GM23338 (cell line): ENCODE data around the gene P2RX7. TPM values are rescaled to one million over a fixed set of nuclear protein-coding genes. Genes with fewer than 3 reads are reported as not detected.

Source experiments
- ATAC-seq: fragments of 200-7000 bp; cut with Tn5 transposase; 3 replicates; pipeline ENCODE4 v1.9.1; 2020
- DNase-seq: peaks from one replicate; pipeline ENCODE4 v3.0.0-alpha.2; 2015; ENCODE audit warnings: low spot score
- H2AFZ ChIP-seq: fragments of 200-600 bp; sonication (generic); 2 replicates; pipeline ENCODE4 v1.8.0; 2016; ENCODE audit warnings: antibody characterized with exemption, mild to moderate bottlenecking, moderate library complexity
- H3F3A ChIP-seq: fragments of 200-600 bp; sonication (generic); replicated peaks from 2 replicates; pipeline ENCODE4 v1.8.0; 2017; ENCODE audit warnings: antibody characterized with exemption, mixed run types, low read depth
- H3K27ac ChIP-seq: fragments of 200-600 bp; sonication (generic); 2 replicates; pipeline ENCODE4 v1.6.1; 2016; ENCODE audit warnings: low read depth
- H3K27me3 ChIP-seq: fragments of 200-600 bp; sonication (generic); 2 replicates; pipeline ENCODE4 v1.8.0; 2016; ENCODE audit warnings: mild to moderate bottlenecking, mixed run types, moderate library complexity; ENCODE audit not compliant: insufficient read depth
- H3K36me3 ChIP-seq: fragments of 200-600 bp; sonication (generic); 2 replicates; pipeline ENCODE4 v1.8.0; 2016; ENCODE audit warnings: mild to moderate bottlenecking; ENCODE audit not compliant: insufficient read depth
- H3K4me1 ChIP-seq: fragments of 200-600 bp; sonication (generic); 2 replicates; pipeline ENCODE4 v1.8.0; 2016; ENCODE audit warnings: mild to moderate bottlenecking, moderate library complexity; ENCODE audit not compliant: insufficient read depth
- H3K4me2 ChIP-seq: fragments of 200-600 bp; sonication (generic); 2 replicates; pipeline ENCODE4 v1.7.1; 2017; ENCODE audit warnings: mixed run types
- H3K4me3 ChIP-seq: fragments of 200-600 bp; sonication (generic); 2 replicates; pipeline ENCODE4 v1.6.1; 2016; ENCODE audit warnings: mixed run types
- H3K79me2 ChIP-seq: fragments of 200-600 bp; sonication (generic); replicated peaks from 2 replicates; pipeline ENCODE4 v1.8.0; 2017; ENCODE audit warnings: mild to moderate bottlenecking; ENCODE audit not compliant: insufficient read depth
- H3K9me2 ChIP-seq: fragments of 200-600 bp; sonication (generic); 2 replicates; pipeline ENCODE4 v1.8.0; 2017; ENCODE audit not compliant: insufficient read depth
- H4K20me1 ChIP-seq: fragments of 200-600 bp; sonication (generic); replicated peaks from 2 replicates; pipeline ENCODE4 v1.8.0; 2017; ENCODE audit warnings: mild to moderate bottlenecking; ENCODE audit not compliant: insufficient read depth
- H3K27ac Mint-ChIP-seq: 2 replicates; pipeline ENCODE4 v1.8.0; 2020; ENCODE audit warnings: inconsistent platforms, mild to moderate bottlenecking, moderate library complexity, mixed read lengths
- H3K27me3 Mint-ChIP-seq: 3 replicates; pipeline ENCODE4 v1.8.0; 2022; ENCODE audit warnings: low read depth, mild to moderate bottlenecking, moderate library complexity, mixed read lengths, inconsistent platforms; ENCODE audit not compliant: insufficient read depth, poor library complexity
- H3K36me3 Mint-ChIP-seq: 3 replicates; pipeline ENCODE4 v1.8.0; 2021; ENCODE audit warnings: low read depth, mild to moderate bottlenecking, inconsistent platforms, moderate library complexity, mixed read lengths
- H3K4me1 Mint-ChIP-seq: 3 replicates; pipeline ENCODE4 v1.8.0; 2020; ENCODE audit warnings: mild to moderate bottlenecking, inconsistent platforms, mixed read lengths
- H3K4me3 Mint-ChIP-seq: 3 replicates; pipeline ENCODE4 v1.8.0; 2021; ENCODE audit warnings: moderate library complexity, mild to moderate bottlenecking, inconsistent platforms, mixed read lengths
- H3K9me3 Mint-ChIP-seq: 3 replicates; pipeline ENCODE4 v1.8.0; 2020; ENCODE audit warnings: moderate library complexity, mild to moderate bottlenecking, inconsistent platforms, mixed read lengths
- ZNF331 ChIP-seq: fragments of 250-450 bp; sonication (Bioruptor Pico); IDR thresholded peaks from 2 replicates; pipeline ENCODE4 v1.5.0; 2020; ENCODE audit warnings: low read depth, mild to moderate bottlenecking, moderate library complexity
- polyA plus RNA-seq: library from polyadenylated mRNA; unstranded; fragments of >200 nt; fragmentation: Nextera tagmentation; extraction: Ambion mirVana; gene quantifications from 2 replicates; pipeline ENCODE4 v1.2.1, GENCODE V29; 2016
- total RNA-seq: library from RNA; depleted of rRNA; stranded (reverse); fragments of >200 nt; shearing (Covaris generic); gene quantifications from 2 replicates; pipeline ENCODE4 v1.2.3, GENCODE V29; 2014
- TF ChIP-seq, protein P1 (sequence below): IDR thresholded peaks from 2 replicates; pipeline ENCODE4 v1.6.1; 2016; ENCODE audit warnings: antibody characterized with exemption
- TF ChIP-seq, protein P2 (sequence below), 2 experiments: fragments of 200-600 bp in 1 of 2; sonication (generic) in 1 of 2; conservative IDR thresholded peaks; 2 replicates each; pipeline versions ENCODE4 v1.5.1 to v1.6.1; 2016 to 2017; ENCODE audit warnings: antibody characterized with exemption in 2 of 2, low read depth in 2 of 2, mild to moderate bottlenecking in 2 of 2, moderate library complexity in 1 of 2
- TF ChIP-seq, protein P3 (sequence below): fragments of 250-450 bp; sonication (Bioruptor Pico); IDR thresholded peaks from 2 replicates; pipeline ENCODE4 v1.5.0; 2020; ENCODE audit warnings: mild to moderate bottlenecking, moderate library complexity

The P2RX7 gene
- total and polyA plus RNA-seq, 2 experiments from 2014 or later, result 0.24 to 0.48 TPM

DNA sequence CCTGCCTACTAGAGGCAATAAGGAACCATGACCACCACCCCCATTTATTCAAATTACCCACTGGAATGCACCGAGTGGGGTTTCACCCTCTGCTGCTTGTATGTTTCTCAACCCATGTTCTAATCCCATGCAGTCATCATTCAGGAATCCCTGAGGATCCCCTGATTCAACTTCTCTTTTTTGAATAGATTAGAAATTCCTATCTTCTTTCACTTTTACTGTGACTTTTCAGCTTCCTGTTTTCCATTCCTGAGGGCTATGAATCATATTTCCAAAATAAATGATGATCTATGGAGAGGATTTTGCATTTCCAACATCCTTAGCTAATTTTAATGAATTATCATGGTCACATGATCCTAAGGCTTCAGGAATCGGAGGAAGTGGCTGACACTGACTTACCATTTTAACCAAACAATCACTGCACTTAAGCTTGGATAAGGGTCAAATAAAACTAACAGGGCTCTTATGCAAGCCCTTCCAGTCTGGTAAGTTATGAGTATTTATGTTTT, 57.9 kb downstream of the P2RX7 start:
- Mint-ChIP-seq H3K27ac (no peak overlapping the region), H3K9me3 (no peaks in the 10 kb centered on the region), H3K36me3 (no peaks in the 10 kb centered on the region; the same call in 2 of the 3 replicates), H3K4me1 (no peaks in the 10 kb centered on the region), H3K4me3 (no peak overlapping the region), H3K27me3 (peaks cover 2% of the 10 kb centered on the region)
- Histone ChIP-seq H3K9me2 (no peaks in the 10 kb centered on the region), H2AFZ (no peak overlapping the region), H3K27ac (no peak overlapping the region), H3K4me2 (no peak overlapping the region), H3F3A (no peaks in the 10 kb centered on the region), H3K27me3 (no peaks in the 10 kb centered on the region), H3K4me3 (no peak overlapping the region), H4K20me1 (no peaks in the 10 kb centered on the region), H3K36me3 (no peaks in the 10 kb centered on the region), H3K79me2 (no peaks in the 10 kb centered on the region), H3K4me1 (no peaks in the 10 kb centered on the region)
- ATAC-seq (no peak), DNase-seq (peak; percentile 34)
- TF ChIP-seq, protein P1, sequence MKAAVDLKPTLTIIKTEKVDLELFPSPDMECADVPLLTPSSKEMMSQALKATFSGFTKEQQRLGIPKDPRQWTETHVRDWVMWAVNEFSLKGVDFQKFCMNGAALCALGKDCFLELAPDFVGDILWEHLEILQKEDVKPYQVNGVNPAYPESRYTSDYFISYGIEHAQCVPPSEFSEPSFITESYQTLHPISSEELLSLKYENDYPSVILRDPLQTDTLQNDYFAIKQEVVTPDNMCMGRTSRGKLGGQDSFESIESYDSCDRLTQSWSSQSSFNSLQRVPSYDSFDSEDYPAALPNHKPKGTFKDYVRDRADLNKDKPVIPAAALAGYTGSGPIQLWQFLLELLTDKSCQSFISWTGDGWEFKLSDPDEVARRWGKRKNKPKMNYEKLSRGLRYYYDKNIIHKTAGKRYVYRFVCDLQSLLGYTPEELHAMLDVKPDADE, result no peak
- TF ChIP-seq, protein P2, sequence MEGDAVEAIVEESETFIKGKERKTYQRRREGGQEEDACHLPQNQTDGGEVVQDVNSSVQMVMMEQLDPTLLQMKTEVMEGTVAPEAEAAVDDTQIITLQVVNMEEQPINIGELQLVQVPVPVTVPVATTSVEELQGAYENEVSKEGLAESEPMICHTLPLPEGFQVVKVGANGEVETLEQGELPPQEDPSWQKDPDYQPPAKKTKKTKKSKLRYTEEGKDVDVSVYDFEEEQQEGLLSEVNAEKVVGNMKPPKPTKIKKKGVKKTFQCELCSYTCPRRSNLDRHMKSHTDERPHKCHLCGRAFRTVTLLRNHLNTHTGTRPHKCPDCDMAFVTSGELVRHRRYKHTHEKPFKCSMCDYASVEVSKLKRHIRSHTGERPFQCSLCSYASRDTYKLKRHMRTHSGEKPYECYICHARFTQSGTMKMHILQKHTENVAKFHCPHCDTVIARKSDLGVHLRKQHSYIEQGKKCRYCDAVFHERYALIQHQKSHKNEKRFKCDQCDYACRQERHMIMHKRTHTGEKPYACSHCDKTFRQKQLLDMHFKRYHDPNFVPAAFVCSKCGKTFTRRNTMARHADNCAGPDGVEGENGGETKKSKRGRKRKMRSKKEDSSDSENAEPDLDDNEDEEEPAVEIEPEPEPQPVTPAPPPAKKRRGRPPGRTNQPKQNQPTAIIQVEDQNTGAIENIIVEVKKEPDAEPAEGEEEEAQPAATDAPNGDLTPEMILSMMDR (conservative IDR thresholded peaks at IDR 0.05; ENCODE audit: low read depth in 2 of 2), result no peak
- TF ChIP-seq ZNF331 (CRISPR knock-in tag), result no peak
- TF ChIP-seq, protein P3, sequence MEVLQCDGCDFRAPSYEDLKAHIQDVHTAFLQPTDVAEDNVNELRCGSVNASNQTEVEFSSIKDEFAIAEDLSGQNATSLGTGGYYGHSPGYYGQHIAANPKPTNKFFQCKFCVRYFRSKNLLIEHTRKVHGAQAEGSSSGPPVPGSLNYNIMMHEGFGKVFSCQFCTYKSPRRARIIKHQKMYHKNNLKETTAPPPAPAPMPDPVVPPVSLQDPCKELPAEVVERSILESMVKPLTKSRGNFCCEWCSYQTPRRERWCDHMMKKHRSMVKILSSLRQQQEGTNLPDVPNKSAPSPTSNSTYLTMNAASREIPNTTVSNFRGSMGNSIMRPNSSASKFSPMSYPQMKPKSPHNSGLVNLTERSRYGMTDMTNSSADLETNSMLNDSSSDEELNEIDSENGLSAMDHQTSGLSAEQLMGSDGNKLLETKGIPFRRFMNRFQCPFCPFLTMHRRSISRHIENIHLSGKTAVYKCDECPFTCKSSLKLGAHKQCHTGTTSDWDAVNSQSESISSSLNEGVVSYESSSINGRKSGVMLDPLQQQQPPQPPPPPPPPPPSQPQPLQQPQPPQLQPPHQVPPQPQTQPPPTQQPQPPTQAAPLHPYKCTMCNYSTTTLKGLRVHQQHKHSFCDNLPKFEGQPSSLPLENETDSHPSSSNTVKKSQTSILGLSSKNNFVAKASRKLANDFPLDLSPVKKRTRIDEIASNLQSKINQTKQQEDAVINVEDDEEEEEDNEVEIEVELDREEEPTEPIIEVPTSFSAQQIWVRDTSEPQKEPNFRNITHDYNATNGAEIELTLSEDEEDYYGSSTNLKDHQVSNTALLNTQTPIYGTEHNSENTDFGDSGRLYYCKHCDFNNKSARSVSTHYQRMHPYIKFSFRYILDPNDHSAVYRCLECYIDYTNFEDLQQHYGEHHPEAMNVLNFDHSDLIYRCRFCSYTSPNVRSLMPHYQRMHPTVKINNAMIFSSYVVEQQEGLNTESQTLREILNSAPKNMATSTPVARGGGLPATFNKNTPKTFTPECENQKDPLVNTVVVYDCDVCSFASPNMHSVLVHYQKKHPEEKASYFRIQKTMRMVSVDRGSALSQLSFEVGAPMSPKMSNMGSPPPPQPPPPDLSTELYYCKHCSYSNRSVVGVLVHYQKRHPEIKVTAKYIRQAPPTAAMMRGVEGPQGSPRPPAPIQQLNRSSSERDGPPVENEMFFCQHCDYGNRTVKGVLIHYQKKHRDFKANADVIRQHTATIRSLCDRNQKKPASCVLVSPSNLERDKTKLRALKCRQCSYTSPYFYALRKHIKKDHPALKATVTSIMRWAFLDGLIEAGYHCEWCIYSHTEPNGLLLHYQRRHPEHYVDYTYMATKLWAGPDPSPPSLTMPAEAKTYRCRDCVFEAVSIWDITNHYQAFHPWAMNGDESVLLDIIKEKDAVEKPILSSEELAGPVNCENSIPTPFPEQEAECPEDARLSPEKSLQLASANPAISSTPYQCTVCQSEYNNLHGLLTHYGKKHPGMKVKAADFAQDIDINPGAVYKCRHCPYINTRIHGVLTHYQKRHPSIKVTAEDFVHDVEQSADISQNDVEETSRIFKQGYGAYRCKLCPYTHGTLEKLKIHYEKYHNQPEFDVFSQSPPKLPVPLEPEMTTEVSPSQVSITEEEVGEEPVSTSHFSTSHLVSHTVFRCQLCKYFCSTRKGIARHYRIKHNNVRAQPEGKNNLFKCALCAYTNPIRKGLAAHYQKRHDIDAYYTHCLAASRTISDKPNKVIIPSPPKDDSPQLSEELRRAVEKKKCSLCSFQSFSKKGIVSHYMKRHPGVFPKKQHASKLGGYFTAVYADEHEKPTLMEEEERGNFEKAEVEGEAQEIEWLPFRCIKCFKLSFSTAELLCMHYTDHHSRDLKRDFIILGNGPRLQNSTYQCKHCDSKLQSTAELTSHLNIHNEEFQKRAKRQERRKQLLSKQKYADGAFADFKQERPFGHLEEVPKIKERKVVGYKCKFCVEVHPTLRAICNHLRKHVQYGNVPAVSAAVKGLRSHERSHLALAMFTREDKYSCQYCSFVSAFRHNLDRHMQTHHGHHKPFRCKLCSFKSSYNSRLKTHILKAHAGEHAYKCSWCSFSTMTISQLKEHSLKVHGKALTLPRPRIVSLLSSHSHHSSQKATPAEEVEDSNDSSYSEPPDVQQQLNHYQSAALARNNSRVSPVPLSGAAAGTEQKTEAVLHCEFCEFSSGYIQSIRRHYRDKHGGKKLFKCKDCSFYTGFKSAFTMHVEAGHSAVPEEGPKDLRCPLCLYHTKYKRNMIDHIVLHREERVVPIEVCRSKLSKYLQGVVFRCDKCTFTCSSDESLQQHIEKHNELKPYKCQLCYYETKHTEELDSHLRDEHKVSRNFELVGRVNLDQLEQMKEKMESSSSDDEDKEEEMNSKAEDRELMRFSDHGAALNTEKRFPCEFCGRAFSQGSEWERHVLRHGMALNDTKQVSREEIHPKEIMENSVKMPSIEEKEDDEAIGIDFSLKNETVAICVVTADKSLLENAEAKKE (CRISPR knock-in tag), result no peak
